ENCODE results near the gene PRSS53. TPM values are rescaled to one million over a fixed set of nuclear protein-coding genes. Genes with fewer than 3 reads are reported as not detected.
A peak's percentile ranks its signal among the peaks of the same experiment; 100 is the strongest.

The PRSS53 gene
- total RNA-seq, 1 donor from 2014 or later, result 1.6 TPM

DNA sequence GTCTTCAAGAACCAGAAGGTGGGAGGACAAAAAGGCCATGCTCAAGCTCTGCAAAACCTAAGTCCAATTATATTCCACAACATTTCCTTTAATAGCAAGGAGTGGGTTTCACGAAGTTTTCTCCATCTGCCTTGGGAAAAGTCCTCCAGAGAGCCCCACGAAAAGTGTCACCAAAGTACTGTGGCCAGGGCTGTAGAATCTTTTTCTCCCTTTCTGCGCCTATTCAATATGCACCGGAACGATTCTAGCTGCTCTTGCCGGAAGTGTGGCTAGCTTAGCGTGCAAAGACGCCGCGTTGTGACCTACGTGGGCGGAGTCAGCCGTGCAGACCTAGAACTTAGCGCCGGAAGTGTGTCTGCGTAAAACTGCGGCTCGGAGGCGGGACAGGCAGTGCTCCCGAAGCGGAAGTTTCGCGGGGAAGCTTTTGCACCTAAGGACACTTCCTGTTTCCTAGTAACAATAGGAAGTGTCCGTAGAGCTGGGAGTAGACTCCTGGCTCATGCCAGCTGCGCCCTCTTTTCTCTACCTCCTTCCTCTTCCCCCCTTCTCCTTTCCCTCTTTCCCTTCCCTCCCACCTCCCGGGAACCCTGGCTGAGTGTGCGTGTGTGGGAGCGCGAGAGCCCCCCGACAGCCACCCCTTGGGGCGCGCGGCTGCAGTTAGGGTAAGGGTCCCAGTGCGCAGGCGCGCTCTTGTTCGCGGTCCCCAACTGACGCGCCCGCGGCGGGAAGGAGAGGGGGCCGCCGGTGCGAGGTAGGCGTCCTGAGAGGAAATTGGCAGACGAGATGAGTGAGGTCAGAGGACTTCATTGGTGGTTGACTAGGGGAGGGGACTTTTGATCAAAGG, 14.6 kb downstream of the PRSS53 start, which contains the start of the genes ZNF646 and ZNF668:
TSS of gene ZNF646 (plus strand) at position 453 of the 844 bp plus-strand sequence. CDS start 1,903 bp downstream, outside the sequence.
TSS of gene ZNF668 (minus strand) at position 271 of the 844 bp plus-strand sequence. CDS start 9,781 bp downstream, outside the sequence.
- Histone ChIP-seq H3K27me3 (ENCODE audit: control insufficient read depth, insufficient read depth, low read length) (no peaks in the 10 kb centered on the region), H3K36me3 (ENCODE audit: control insufficient read depth, insufficient read depth, low read length) (peaks cover 3% of the 10 kb centered on the region), H3K4me3 (ENCODE audit: low read depth, low read length) (peak within 1 kb of the TSS; percentile 90)
- TF ChIP-seq, protein P1, sequence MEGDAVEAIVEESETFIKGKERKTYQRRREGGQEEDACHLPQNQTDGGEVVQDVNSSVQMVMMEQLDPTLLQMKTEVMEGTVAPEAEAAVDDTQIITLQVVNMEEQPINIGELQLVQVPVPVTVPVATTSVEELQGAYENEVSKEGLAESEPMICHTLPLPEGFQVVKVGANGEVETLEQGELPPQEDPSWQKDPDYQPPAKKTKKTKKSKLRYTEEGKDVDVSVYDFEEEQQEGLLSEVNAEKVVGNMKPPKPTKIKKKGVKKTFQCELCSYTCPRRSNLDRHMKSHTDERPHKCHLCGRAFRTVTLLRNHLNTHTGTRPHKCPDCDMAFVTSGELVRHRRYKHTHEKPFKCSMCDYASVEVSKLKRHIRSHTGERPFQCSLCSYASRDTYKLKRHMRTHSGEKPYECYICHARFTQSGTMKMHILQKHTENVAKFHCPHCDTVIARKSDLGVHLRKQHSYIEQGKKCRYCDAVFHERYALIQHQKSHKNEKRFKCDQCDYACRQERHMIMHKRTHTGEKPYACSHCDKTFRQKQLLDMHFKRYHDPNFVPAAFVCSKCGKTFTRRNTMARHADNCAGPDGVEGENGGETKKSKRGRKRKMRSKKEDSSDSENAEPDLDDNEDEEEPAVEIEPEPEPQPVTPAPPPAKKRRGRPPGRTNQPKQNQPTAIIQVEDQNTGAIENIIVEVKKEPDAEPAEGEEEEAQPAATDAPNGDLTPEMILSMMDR (IDR thresholded peaks at IDR 0.05; ENCODE audit: insufficient read depth, low read length, poor library complexity, severe bottlenecking), result no peak
- DNase-seq (ENCODE audit: low read depth), result peak; percentile 96

DNA sequence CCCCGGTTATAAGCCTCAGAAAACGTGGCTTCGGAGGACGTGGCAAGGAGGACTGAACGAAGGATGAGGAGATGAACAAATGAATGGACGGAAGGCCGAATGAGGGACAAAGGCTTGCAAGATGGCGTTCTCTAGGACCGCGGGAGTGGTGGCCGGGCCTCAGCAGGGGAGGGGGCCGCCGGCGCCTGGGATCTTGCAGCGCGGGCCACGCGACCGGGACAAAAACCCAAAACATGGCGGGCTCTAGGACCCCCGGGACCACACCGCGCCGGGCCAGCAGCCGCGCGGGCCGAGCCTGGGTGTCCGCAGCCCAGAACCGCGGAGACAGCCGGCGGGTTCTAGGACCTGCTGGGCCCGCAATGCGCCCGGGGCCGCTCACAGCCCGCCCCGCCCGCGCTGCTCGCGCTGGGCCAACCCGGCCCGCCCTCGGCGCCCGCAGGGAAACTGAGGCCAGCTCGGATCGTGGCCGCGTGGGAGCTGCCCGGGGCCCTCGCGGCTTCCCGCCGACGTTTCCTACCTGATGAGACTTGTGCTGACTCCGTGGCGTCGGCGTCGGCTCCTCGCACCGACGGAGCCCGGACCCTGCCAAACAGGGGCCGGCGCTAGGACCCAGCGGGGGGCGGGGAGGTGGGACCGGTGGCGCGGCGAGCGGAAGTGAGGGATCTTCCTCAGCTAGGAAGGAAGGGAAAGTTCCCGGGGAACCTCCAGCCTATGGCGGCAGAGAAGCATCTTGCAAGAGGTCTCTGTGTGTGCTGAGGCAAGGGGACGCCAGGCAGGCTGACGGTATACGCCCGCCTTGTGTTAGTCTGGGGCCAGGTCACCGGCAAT, 15.4 kb downstream of the PRSS53 start:
- H3K27me3 ChIP-seq (ENCODE audit: control insufficient read depth, insufficient read depth, low read length), result no peaks in the 10 kb centered on the region
- no peak for DNase-seq (ENCODE audit: low read depth)
- peak overlapping the region; percentile 90 for H3K4me3 ChIP-seq (ENCODE audit: low read depth, low read length)
- peaks cover 3% of the 10 kb centered on the region for H3K36me3 ChIP-seq (ENCODE audit: control insufficient read depth, insufficient read depth, low read length)
- TF ChIP-seq, protein P1 (IDR thresholded peaks at IDR 0.05; ENCODE audit: insufficient read depth, low read length, poor library complexity, severe bottlenecking), result no peak

DNA sequence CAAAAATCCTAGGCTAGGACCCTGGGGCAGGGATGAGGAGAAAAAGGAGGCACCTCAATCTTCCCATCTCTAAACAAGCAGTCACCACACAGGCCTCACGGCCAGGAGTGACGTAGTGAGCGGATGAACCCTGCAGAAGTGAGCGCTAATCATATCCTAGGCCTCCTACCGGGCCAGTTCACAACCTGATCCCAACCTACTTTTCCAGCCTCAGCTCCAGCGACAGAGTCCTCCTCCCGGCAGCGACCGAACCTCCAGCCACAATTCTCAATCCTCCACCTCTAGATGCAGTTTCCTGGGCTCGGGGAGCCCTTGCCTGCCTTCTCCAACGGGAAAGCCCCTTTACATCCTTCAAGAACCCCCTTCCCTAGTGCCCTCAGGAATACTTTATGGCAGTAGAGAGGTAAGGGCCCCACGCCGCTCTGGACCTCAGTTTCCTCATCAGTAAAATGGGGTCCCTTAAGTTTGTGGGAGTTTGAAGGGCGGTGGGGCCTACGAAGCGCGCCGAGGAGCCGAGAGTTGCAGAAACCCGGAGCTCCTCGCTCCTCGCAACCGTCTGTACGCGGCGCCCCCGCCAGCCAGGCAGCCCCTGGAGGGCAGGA, 16.1 kb downstream of the PRSS53 start:
- H3K36me3 ChIP-seq (ENCODE audit: control insufficient read depth, insufficient read depth, low read length), result peaks cover 2% of the 10 kb centered on the region
- H3K27me3 ChIP-seq (ENCODE audit: control insufficient read depth, insufficient read depth, low read length), result no peaks in the 10 kb centered on the region
- TF ChIP-seq, protein P1 (IDR thresholded peaks at IDR 0.05; ENCODE audit: insufficient read depth, low read length, poor library complexity, severe bottlenecking), result no peak
- no peak for DNase-seq (ENCODE audit: low read depth)
- H3K4me3 ChIP-seq (ENCODE audit: low read depth, low read length), result peak overlapping the region; percentile 90

DNA sequence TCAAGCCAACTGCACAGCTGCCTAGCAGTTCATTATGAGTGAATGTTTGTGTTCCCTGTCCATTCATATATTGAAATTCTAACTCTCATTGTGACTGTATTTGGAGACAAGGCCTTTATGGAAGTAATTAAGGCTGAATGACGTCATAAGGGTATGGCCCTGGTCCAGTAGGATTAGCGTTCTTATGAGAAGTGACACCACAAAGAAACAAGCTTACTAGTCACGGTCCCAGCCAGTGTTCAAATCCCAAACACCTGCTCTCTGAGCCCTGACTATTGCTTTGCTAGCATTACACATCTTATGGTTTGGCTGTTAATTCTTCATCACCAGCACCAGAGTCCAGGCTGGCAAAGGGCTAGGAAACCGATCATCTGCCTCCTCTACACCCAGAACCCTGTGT, 16.9 kb downstream of the PRSS53 start:
- TF ChIP-seq, protein P1 (IDR thresholded peaks at IDR 0.05; ENCODE audit: insufficient read depth, low read length, poor library complexity, severe bottlenecking), result no peak
- H3K4me3 ChIP-seq (ENCODE audit: low read depth, low read length), result peak overlapping the region; percentile 90
- DNase-seq (ENCODE audit: low read depth), result no peak
- no peaks in the 10 kb centered on the region for H3K27me3 ChIP-seq (ENCODE audit: control insufficient read depth, insufficient read depth, low read length)
- peaks cover 2% of the 10 kb centered on the region for H3K36me3 ChIP-seq (ENCODE audit: control insufficient read depth, insufficient read depth, low read length)

DNA sequence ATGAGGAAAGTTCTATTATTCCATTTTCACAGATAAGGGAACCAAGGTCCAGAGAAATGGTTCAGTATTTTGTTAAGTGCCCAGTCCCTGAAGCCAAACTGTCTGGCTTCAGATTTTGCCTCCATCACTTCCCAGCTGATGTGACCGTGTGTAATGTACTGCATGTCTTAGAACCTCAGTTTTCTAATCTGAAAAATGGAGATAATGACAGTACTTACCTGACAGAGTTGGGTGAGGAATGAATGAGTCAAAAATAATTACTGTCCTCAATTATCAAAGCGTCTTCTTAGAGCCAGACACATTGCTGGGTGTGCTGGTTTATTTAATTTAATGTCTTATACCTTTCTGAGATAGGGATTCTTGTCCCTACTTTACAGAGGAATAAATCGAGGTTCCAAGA, 21.4 kb downstream of the PRSS53 start:
- Histone ChIP-seq H3K4me3 (ENCODE audit: low read depth, low read length) (no peak overlapping the region), H3K36me3 (ENCODE audit: control insufficient read depth, insufficient read depth, low read length) (no peaks in the 10 kb centered on the region), H3K27me3 (ENCODE audit: control insufficient read depth, insufficient read depth, low read length) (no peaks in the 10 kb centered on the region)
- TF ChIP-seq, protein P1 (IDR thresholded peaks at IDR 0.05; ENCODE audit: insufficient read depth, low read length, poor library complexity, severe bottlenecking), result no peak
- DNase-seq (ENCODE audit: low read depth), result no peak

Data from kidney epithelial cell (primary cell).